ENCODE measurements around the gene ZNF559. TPM values are rescaled to one million over a fixed set of nuclear protein-coding genes. Genes with fewer than 3 reads are reported as not detected.
A peak's percentile ranks its signal among the peaks of the same experiment; 100 is the strongest.

The ZNF559 gene
- polyA plus RNA-seq, 2 of the 4 experiments (the other 2 are of a cell fraction) = 4.6 to 16.2 TPM

DNA sequence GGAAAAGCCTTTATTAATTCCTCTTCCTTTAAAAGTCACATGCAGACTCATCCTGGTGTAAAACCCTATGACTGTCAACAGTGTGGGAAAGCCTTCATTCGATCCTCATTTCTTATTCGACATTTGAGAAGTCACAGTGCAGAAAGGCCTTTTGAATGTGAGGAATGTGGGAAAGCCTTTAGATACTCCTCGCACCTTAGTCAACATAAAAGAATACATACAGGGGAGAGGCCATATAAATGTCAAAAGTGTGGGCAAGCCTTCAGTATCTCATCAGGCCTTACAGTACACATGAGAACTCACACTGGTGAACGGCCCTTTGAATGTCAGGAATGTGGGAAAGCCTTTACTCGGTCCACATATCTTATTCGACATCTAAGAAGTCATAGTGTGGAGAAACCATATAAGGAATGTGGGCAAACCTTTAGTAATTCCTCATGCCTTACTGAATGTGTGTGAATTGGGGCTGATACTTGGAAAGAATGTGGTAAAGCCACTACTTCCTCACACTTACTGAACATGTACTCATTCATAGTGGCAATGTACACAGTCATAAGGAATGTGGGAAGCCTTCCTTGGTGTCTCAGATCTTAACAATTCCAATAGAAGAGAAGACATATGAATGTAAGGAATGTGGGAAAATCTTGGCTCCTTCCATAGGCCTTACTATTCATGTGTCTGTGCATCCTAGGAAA is 18.8 kb downstream of the ZNF559 start:
- ATAC-seq (no peak), FAIRE-seq (no peak), DNase-seq (ENCODE audit: low read depth in 1 of 2, low spot score in 1 of 2) (peak in 1 of 2 experiments; percentile 13)
- no peaks in the 10 kb centered on the region for H3K4me1 ChIP-seq
- TF ChIP-seq, protein P1, sequence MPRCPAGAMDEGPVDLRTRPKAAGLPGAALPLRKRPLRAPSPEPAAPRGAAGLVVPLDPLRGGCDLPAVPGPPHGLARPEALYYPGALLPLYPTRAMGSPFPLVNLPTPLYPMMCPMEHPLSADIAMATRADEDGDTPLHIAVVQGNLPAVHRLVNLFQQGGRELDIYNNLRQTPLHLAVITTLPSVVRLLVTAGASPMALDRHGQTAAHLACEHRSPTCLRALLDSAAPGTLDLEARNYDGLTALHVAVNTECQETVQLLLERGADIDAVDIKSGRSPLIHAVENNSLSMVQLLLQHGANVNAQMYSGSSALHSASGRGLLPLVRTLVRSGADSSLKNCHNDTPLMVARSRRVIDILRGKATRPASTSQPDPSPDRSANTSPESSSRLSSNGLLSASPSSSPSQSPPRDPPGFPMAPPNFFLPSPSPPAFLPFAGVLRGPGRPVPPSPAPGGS (IDR thresholded peaks at IDR 0.05) = no peak
- 0 out of 2 replicates have a peak, but pooled peaks have one; percentile 12 for TF ChIP-seq GATA3 (IDR thresholded peaks at IDR 0.05; ENCODE audit: borderline replicate concordance)
- CTCF ChIA-PET = no interaction called here
- no peak overlapping the region for H3K27ac ChIP-seq
- H3K4me3 ChIP-seq = no peak overlapping the region
- no peak overlapping the region for H3K4me2 ChIP-seq
- POLR2A ChIA-PET = no interaction called here
- H3K9me3 ChIP-seq = peaks cover 85% of the 10 kb centered on the region
- WGBS (ENCODE audit: missing lambda C conversion rate) = 84% methylated on average over 6 of the region's 6 CpGs

DNA sequence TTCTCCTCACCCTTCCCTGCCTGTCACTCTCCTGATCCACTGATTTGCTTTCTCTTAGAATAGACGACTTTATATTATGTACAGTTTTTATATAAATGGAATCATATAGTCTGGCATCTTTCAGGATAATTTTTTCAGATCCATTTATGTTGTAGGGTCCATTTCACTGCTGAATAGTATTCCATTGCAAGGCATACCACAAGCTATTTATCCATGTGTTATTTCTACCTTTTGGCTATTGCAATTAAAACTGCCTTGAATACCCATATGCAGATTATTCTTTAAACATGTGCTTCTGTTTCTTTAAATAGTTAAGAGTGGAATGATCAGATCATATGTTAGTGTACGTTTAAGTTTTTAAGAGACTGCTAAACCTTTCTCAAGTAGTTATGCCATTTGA is 21.0 kb downstream of the ZNF559 start:
- no peak for DNase-seq (ENCODE audit: low read depth in 1 of 2, low spot score in 1 of 2)
- ATAC-seq = no peak
- ChIA-PET POLR2A (no interaction called here), CTCF (no interaction called here)
- Histone ChIP-seq H3K27ac (no peak overlapping the region), H3K4me1 (no peaks in the 10 kb centered on the region), H3K4me3 (no peak overlapping the region), H3K4me2 (no peak overlapping the region), H3K9me3 (peaks cover 86% of the 10 kb centered on the region)
- WGBS (ENCODE audit: missing lambda C conversion rate) = 45% methylated on average over 2 of the region's 2 CpGs
- FAIRE-seq = no peak
- TF ChIP-seq, protein P2, sequence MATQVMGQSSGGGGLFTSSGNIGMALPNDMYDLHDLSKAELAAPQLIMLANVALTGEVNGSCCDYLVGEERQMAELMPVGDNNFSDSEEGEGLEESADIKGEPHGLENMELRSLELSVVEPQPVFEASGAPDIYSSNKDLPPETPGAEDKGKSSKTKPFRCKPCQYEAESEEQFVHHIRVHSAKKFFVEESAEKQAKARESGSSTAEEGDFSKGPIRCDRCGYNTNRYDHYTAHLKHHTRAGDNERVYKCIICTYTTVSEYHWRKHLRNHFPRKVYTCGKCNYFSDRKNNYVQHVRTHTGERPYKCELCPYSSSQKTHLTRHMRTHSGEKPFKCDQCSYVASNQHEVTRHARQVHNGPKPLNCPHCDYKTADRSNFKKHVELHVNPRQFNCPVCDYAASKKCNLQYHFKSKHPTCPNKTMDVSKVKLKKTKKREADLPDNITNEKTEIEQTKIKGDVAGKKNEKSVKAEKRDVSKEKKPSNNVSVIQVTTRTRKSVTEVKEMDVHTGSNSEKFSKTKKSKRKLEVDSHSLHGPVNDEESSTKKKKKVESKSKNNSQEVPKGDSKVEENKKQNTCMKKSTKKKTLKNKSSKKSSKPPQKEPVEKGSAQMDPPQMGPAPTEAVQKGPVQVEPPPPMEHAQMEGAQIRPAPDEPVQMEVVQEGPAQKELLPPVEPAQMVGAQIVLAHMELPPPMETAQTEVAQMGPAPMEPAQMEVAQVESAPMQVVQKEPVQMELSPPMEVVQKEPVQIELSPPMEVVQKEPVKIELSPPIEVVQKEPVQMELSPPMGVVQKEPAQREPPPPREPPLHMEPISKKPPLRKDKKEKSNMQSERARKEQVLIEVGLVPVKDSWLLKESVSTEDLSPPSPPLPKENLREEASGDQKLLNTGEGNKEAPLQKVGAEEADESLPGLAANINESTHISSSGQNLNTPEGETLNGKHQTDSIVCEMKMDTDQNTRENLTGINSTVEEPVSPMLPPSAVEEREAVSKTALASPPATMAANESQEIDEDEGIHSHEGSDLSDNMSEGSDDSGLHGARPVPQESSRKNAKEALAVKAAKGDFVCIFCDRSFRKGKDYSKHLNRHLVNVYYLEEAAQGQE (IDR thresholded peaks at IDR 0.05) = no peak
- TF ChIP-seq, protein P3, sequence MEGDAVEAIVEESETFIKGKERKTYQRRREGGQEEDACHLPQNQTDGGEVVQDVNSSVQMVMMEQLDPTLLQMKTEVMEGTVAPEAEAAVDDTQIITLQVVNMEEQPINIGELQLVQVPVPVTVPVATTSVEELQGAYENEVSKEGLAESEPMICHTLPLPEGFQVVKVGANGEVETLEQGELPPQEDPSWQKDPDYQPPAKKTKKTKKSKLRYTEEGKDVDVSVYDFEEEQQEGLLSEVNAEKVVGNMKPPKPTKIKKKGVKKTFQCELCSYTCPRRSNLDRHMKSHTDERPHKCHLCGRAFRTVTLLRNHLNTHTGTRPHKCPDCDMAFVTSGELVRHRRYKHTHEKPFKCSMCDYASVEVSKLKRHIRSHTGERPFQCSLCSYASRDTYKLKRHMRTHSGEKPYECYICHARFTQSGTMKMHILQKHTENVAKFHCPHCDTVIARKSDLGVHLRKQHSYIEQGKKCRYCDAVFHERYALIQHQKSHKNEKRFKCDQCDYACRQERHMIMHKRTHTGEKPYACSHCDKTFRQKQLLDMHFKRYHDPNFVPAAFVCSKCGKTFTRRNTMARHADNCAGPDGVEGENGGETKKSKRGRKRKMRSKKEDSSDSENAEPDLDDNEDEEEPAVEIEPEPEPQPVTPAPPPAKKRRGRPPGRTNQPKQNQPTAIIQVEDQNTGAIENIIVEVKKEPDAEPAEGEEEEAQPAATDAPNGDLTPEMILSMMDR (IDR thresholded peaks at IDR 0.05) = no peak
- TF ChIP-seq CHD4 (IDR thresholded peaks at IDR 0.05; ENCODE audit: borderline replicate concordance) (no peak), SMC3 (IDR thresholded peaks at IDR 0.05) (no peak), RFX5 (IDR thresholded peaks at IDR 0.05) (no peak), HOXA7 (CRISPR knock-in tag; IDR thresholded peaks at IDR 0.05) (no peak), JUNB (IDR thresholded peaks at IDR 0.05) (no peak), SREBF2 (IDR thresholded peaks at IDR 0.05) (no peak), PHF8 (IDR thresholded peaks at IDR 0.05; ENCODE audit: borderline replicate concordance, low read depth) (no peak), POLR2A (IDR thresholded peaks at IDR 0.05; ENCODE audit: low read length) (no peak), EHF (CRISPR knock-in tag; IDR thresholded peaks at IDR 0.05) (no peak), FOXS1 (CRISPR knock-in tag; IDR thresholded peaks at IDR 0.05) (no peak), ZC3H11A (IDR thresholded peaks at IDR 0.05) (no peak), BHLHE40 (IDR thresholded peaks at IDR 0.05; ENCODE audit: low read depth, low read length) (no peak)
- TF ChIP-seq, protein P4, sequence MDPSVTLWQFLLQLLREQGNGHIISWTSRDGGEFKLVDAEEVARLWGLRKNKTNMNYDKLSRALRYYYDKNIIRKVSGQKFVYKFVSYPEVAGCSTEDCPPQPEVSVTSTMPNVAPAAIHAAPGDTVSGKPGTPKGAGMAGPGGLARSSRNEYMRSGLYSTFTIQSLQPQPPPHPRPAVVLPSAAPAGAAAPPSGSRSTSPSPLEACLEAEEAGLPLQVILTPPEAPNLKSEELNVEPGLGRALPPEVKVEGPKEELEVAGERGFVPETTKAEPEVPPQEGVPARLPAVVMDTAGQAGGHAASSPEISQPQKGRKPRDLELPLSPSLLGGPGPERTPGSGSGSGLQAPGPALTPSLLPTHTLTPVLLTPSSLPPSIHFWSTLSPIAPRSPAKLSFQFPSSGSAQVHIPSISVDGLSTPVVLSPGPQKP (IDR thresholded peaks at IDR 0.05; ENCODE audit: low read depth, low read length) = no peak
- TF ChIP-seq, protein P5, sequence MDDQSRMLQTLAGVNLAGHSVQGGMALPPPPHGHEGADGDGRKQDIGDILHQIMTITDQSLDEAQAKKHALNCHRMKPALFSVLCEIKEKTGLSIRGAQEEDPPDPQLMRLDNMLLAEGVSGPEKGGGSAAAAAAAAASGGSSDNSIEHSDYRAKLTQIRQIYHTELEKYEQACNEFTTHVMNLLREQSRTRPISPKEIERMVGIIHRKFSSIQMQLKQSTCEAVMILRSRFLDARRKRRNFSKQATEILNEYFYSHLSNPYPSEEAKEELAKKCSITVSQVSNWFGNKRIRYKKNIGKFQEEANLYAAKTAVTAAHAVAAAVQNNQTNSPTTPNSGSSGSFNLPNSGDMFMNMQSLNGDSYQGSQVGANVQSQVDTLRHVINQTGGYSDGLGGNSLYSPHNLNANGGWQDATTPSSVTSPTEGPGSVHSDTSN (IDR thresholded peaks at IDR 0.05) = no peak
- TF ChIP-seq, protein P6, sequence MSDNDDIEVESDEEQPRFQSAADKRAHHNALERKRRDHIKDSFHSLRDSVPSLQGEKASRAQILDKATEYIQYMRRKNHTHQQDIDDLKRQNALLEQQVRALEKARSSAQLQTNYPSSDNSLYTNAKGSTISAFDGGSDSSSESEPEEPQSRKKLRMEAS (IDR thresholded peaks at IDR 0.05) = no peak
